Stimulated activated CD4-positive, alpha-beta T cell treated with anti-CD3 and anti-CD28 coated beads, Interleukin-4, amount 100 ng/mL, for 1 hour (primary cell): ENCODE data around the gene RBPJ.
"Not testable (repeated sequence)": the region's sequence is repeated elsewhere in the genome, so short reads cannot be mapped to it uniquely, and the experiment has no call there.

Experiments used
- DNase-seq: peaks from one replicate; pipeline ENCODE4 v3.0.0-alpha.2; 2020

The RBPJ gene

DNA sequence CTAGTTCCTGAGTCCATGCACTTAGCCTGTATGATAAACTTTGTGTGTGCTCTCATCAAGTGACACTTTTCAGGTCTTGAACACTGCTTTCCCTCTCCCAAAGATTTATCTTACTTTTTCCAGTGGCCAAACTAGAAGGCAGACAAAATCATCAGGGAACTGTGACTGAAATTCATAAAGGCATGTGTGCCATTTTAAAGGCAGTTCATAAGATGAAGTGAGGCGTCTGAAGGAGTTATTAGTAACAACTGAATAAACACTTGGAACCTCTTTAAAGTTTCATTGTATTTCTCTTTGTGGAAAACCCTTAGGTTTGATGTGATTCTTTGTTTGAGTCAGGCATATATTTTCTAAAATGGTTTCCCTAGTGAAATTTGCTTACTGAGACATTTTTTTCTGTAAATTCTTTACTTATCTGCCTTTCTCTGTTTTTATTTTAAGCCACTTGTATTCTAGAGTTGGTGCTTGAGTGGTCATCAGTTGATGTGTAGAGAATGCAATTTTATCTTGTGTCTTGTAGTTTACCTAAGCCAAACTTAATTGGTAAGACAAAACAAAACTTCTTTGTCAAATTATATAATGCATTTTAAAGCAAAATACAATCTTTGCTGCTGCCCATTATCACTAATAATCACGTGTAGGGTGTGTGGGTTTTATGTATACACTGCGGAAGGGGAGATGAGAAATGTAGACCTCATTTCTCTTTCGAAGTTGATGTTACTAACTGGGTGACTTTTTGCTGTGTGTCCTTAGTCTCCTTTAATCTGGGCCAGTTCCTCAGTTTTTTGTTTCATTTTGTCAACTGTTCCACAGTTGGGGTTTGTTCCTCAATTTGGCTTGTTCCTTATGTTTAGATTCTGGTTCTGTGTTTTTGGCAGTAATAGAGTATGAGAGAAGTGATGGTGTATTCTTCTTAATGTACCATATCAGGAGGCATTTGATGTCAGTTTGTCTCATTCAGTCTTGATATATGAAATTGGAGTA, 56.8 kb downstream of the RBPJ start:
- no peak for DNase-seq

DNA sequence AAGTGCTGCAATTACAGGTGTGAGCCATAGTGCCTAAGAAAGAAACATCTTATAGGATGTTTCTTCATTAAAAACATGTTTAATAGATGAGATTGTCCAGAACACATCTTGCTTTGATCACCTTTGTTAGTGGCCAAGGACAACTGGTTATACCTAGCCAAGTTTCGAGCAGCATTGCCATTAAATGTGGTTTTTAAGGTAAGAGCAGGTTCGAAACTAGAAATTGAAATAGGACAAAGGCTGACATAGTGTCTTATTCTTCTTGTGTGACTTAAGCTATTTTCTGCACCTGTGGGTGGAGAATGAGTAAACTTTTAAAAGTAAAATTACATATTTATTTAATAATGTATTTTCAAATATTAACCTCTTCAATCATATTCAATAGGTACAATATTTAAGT, 59.0 kb downstream of the RBPJ start:
- no peak for DNase-seq

DNA sequence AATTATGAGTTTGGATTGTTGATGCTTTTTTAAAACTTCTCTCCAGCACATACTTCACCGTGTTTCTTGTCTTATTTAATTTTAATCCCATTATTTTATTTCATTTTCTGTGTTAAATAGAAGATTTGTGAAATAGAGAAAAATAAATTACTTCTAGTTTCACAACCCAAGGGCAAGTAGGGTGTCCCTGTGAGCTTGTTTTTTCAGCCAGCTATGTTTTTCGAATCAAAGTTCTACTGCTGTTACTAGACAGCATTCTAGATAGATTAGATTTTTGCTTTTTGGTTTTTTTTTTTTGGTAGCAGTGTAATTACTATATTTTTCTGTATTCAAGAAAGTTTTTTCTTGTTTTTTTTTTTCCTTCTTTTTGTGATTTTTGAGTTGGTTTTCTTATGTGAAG, 59.9 kb downstream of the RBPJ start:
- DNase-seq, result no peak

GRCh38 chr4:26384380-26385057, 63.7 kb downstream of the RBPJ start:
- DNase-seq, result no peak

DNA sequence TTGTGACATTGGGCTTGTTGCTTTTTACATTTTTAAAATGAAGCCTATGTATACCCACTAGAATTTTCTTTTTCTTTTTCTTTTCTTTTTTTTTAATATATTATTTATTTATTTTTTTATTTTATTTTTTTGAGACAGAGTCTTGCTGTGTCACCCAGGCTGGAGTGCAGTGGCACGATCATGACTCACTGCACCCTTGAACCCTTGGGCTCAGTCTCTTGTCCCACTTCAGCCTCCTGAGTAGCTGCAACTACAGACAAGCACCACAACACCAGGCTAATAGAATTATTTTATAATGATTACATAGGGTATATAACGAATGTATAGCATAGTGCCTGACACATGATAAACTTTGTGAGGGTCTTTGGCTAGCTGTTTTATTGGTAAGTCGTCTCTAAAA, 64.9 kb downstream of the RBPJ start:
- DNase-seq, result no peak

- no peak for DNase-seq
These were observed 65.6 kb downstream of the RBPJ start for GRCh38 chr4:26386386-26386785.

GRCh38 chr4:26388671-26389070, 67.9 kb downstream of the RBPJ start:
- no peak for DNase-seq

DNA sequence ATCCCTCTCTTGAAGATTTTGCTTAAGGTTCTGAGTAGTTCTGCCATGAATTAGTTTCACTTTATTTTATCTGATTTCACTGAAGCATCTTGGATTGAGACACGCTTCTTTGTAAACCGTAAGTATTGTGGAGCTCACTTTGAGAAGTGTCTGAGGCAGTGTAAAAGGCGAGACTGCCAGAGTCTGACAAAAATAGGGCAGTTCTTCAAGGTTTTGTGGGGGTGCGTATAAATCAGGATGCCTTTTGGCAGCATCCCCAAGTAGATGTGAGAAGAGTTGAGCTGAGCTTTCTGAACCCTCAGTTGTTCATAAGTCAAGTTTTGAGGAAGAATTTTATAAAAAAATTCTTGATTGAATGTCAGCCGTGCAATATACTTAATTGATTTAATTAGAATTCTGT, 76.3 kb downstream of the RBPJ start:
- DNase-seq, result no peak

- no peak for DNase-seq
These were observed 79.3 kb downstream of the RBPJ start for GRCh38 chr4:26400132-26400531.

GRCh38 chr4:26402017-26402416, 81.2 kb downstream of the RBPJ start:
- not testable (repeated sequence) for DNase-seq

DNA sequence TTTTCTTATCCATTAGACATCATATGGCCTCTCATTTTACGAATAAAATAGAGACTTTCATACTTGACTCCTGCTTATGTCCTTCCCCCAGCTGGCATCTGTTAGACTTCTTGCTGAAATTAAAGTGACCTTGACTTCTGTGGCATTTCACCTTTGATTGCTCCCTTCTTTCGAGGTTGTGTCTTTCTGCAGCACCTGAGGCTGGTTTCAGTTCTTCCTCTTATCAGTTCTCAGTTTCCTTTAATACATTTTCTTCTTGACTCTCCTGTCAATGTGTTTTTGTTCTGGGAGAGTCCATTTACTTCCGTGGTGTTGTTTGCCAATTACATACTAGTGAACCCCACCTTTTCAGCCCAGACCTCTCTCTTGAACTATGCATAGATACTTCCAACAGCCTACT, 81.6 kb downstream of the RBPJ start:
- no peak for DNase-seq

- no peak for DNase-seq
These were observed 84.0 kb downstream of the RBPJ start for GRCh38 chr4:26404743-26405206.

- DNase-seq, result no peak
These were observed 85.6 kb downstream of the RBPJ start for GRCh38 chr4:26406346-26406975.

- no peak for DNase-seq
These were observed 86.7 kb downstream of the RBPJ start for GRCh38 chr4:26407476-26407875.

DNA sequence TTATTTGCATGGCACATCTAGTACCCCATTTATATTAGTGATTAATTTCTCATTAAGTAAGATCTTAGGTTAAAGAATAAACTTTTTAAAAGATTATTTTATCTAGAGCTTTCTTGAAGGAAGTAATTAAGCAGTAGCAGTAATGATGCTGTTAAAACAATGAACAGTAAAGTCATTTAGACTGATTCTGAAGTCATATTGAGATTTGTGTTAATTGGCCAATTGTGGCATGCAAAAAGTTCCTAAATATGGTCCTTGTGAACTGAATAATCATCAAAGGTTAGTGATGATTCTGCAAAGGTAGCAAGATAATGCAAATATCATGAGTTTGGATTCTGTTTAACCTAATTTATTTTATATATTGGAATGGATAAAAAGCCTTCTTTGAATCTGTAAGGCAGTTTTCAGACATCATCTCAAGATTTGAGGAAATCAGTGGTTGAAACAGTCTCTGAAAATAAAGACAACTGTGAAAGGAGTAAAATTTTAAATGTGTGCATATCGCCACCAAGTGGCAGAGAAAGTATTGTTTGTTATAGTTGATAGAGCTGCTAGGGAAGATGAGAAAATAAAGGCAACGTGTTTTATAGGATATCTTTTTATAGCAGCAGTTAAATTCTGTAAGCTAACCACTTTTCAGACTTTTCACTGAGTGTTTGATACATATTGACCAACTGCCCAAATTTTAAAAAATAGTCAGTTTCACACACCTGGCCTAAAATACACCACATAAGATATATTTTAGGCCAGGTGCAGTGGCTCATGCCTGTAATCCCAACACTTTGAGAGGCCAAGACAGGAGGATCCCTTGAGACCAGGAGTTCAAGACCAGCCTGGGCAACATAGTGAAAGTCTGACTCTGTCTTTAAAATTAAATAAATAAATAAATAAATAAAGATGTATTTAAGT, 89.8 kb downstream of the RBPJ start:
- DNase-seq, result no peak

DNA sequence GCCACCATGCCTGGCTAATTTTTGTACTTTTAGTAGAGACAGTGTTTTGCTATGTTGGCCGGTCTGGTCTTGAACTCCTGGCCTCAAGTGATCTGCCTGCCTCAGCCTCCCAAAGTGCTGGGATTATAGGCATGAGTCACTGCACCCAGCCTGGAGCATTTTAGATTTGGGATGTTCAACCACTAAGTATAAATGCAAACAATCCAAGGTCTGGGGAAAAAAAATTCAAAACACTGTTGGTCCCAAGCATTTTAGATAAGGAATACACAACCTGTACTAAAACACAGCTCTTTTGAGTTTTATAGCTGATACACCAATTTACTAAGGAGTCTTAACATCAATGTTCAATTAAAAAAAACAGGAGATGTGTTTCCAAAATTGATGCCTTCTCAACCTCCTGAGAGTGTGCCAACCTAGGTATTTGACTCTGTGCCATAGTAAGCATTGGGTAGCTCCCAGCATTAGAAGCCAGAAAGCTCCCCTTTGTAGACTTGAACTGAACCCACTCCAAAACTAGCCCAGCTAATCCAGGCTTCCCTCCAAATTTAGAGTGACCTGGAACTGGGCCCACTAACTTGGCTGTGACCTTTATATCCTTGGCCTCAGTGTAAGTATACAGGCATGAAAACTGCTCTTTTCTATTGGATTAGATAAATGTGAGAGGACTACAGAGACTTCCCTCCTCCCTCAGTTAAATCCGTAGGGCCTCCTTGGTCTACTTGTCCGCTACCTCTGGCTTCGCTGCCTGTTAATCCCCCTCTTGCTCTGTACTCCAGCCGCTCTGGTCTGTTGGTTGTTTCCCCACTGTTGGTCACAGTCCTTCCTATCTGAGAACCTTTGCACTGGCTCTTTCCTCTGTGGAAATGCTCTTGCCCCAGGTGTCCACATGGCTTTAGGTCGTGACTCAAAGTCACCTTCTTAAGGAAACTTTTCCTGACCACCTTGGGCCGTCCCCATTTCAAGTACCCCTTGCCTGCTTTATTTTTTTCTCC, 91.9 kb downstream of the RBPJ start:
- DNase-seq, result no peak

DNA sequence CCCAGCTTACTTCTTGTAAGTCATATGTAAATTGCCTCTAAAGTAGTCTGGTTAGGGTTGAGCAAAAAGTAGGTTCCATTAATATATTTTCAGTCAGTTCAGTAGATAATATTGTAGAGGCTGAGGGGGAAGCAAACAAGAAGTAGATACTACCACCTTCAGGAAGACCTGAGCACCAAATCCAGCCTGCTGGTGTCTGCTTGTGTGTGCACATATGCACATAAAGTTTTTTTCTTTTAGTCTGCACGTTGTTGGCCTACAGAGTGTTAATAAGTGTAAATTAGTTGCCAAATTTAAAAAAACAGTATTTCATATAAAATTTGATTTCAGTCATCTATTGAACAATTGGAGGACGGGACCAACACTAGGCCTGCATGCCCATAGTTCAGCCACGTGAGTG, 92.8 kb downstream of the RBPJ start:
- no peak for DNase-seq

DNA sequence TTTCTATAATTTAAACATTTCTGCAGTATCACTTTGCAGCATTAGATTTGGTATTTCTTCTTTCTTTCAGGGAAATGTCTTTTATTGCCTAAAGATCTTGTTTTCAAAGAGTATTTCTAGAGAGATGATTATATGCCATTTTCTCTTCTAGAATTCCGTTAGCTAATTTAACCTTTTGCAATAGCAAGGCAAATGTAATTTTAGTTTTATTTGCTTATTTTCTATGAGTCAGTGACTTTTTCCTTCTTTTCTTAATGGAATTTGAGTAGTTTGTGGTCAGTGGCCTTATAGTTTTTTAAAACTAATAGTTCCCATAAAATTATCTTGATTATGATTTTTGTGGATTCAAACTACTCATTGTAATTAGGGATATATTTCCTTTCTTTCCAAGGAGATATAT, 97.3 kb downstream of the RBPJ start:
- no peak for DNase-seq

DNA sequence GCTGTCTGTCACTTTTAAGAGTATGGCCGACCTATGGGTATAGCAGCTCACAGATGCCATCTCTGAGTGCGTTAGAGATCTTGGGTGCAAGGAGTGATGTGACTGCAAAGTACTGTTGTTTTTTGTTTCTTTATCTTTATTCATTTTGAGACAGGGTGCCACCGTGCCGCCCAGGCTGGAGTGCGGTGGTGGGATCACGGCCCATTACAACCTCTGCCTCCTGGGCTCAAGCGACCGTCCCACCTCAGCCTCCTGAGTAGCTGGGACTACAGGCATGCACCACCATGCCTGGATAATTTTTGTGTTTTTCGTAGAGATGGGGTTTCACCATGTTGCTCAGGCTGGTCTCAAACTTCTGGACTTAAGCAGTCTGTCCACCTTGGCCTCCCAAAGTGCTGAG, 98.0 kb downstream of the RBPJ start:
- DNase-seq, result no peak

GRCh38 chr4:26420438-26420837, 99.6 kb downstream of the RBPJ start:
- DNase-seq, result no peak

GRCh38 chr4:26420913-26421312, 100.1 kb downstream of the RBPJ start:
- no peak for DNase-seq
